OCI-LY1 (cell line): Measurements from ENCODE around the gene S100A10.

Source experiments
- EZH2 ChIP-seq: fragments of 200-600 bp; sonication (generic), shearing (Covaris generic); IDR thresholded peaks from 2 replicates; pipeline ENCODE4 v1.8.0; 2017; ENCODE audit warnings: borderline replicate concordance, mixed run types, mild to moderate bottlenecking, antibody characterized with exemption, low read length, moderate library complexity, mixed read lengths
- TF ChIP-seq, protein P1 (sequence below): fragments of 200-600 bp; sonication (generic), shearing (Covaris generic); IDR thresholded peaks from 2 replicates; pipeline ENCODE4 v1.5.1; 2017; ENCODE audit warnings: mild to moderate bottlenecking, antibody characterized with exemption, low read length, moderate library complexity, mixed read lengths

GRCh38 chr1:151997284-151997570 lies 3.6 kb upstream of the S100A10 start:
- TF ChIP-seq, protein P1, sequence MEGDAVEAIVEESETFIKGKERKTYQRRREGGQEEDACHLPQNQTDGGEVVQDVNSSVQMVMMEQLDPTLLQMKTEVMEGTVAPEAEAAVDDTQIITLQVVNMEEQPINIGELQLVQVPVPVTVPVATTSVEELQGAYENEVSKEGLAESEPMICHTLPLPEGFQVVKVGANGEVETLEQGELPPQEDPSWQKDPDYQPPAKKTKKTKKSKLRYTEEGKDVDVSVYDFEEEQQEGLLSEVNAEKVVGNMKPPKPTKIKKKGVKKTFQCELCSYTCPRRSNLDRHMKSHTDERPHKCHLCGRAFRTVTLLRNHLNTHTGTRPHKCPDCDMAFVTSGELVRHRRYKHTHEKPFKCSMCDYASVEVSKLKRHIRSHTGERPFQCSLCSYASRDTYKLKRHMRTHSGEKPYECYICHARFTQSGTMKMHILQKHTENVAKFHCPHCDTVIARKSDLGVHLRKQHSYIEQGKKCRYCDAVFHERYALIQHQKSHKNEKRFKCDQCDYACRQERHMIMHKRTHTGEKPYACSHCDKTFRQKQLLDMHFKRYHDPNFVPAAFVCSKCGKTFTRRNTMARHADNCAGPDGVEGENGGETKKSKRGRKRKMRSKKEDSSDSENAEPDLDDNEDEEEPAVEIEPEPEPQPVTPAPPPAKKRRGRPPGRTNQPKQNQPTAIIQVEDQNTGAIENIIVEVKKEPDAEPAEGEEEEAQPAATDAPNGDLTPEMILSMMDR, result no peak
- no peak for TF ChIP-seq EZH2
